Amniotic stem cell (primary cell): ENCODE results near the gene MARCHF2.

Experiments
- DNase-seq: peaks from one replicate; lab custom pipeline; 2025; lab: John Stamatoyannopoulos, UW

Gene MARCHF2

DNA sequence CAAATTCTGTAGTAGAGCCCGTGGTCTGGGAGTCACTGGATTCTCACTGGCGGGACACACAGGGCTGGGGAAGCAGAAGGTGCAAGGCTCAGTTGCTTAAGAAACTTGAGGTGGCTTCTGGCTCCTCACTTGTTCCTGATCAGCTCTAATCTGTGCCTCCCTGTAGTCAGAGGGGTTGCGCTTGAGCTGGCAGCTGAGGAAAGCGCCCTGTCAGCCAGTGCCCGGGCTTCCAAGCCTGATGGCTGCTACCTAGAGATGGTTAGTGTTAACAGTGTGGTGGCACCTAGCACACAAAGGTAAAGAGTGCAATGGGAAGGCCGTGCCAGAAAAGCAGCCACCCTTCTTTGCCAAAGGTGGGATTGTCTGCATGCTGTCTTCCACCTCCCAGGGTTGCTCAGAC lies 40.5 kb downstream of the MARCHF2 start:
- DNase-seq: no peak

DNA sequence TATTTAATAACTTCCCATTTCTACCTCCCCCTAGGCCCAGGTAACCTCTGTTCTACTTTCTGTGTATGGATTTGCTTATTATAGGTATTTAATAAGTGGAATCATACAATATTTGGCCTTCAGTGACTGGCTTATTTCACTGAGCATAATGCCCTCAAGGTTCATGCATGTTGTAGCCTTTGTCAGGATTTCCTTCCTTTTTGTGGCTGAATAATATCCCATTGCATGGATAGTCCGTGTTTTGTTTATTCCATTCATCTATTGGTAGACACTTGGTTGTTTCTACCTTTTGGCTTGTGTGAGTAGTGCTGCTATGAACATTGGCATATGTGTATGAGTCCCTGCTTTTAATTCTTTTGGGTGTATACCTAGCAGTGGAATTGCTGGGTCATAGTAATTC lies 41.1 kb downstream of the MARCHF2 start:
- DNase-seq: no peak

DNA sequence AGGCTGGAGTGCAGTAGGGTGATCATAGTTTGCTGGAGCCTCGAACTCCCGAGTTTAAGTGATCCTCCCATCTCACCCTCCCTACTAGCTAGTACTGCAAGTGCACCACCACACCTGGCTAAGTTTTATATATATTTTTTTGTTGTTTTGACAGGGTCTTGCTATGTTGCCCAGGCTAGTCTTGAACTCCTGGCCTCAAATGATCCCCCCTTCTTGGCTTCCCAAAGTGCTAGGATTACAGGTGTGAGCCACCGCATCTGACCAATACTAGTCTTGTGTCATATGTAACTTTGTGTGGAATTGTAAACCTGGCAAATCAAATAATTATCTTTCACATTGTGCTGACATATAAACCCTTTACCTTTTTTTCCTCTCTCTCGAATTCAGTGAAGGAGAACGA lies 41.9 kb downstream of the MARCHF2 start:
- no peak for DNase-seq

DNA sequence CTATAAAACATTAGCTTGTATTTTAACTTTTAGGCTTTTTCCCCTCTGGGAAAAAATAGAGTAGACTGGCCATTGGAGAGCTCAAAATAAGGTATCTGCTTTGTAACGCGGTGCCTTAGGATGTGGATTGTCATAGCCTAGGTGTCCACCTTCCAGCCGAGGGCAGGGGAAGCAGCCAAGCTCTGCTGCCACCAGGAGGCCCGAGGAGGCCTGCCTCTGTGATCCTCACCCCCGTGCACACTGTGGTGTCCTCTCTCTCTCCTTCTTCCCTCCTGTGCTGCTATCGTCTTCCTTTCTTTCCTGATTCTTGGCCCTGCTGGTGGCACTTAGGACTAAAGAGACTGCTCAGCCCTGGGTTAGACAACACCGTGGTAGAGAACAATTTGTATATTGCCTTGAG lies 43.0 kb downstream of the MARCHF2 start:
- no peak for DNase-seq

DNA sequence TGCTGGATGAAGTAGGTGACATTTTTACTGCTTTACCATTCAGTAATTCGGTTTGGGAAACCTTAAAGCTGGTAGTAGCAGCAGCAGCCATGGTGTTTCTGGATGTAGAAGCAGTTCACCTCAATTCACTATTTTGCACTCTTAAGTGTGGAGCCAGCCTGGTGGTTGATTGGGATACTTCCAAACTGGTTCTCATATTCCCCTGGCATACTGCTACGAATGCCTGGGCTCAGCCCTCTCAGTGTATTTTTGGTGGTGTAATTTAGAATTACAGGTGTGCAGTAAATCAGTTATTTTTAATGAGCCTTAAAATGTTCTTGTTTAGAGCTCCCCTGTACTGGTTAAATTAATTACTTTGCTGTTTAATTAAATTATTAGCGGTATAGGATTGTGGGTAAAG lies 44.1 kb downstream of the MARCHF2 start:
- DNase-seq: no peak

DNA sequence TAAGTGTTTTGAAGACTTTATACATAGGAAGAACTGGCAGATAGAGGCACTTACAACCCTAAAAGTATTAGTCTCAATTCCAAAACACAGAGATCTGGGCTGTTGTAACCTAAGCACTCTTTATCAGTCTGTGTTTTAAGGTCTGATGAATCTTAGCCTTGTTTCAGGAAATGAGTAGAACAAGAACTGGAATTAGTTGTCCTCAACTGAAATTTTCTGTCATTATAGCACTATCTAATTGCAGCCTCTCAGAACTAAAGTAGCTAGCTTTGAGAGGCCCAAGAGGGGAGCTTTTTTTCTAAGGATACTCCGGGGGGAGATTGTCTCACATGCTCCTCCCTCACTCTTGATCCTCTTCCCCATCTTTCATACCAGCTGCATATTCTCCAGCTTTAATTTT lies 44.7 kb downstream of the MARCHF2 start:
- DNase-seq: no peak

DNA sequence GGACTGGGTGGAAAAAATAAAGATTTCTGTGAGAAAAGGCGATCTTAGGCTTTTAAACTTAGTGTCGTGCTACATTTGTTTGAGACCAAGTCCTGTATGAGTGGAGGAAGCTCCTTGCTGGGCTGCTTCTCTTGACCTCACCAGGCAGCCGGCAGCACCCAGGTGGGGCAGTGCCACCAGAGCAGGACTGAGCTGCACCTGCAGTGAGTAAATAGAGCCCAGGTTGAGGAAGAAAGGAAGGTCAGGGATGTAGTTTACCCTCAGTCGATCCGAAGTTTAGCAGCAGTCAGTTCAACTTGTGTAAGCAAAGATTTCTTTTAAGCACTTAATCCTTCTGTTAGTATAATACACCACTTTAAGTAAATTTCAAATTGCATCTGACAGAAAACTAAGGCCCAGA lies 45.3 kb downstream of the MARCHF2 start:
- DNase-seq: no peak

DNA sequence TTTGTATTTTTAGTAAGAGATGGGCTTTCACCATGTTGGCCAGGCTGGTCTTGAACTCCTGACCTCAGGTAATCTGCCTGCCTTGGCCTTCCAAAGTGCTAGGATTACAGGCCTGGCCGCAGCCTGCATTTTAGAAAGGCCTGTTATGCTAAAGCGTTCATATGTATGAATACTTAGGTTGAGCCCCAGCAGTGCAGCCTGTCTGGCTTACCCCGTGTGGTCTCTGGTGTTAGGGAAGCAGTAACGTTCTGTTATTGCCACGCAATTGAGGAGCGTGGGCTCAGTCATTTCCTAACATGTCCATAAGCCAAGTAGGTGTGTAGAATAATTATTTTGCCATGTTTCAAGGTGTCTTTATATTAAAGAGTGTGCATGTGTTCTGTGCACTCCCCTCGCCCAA lies 46.0 kb downstream of the MARCHF2 start:
- DNase-seq: no peak

DNA sequence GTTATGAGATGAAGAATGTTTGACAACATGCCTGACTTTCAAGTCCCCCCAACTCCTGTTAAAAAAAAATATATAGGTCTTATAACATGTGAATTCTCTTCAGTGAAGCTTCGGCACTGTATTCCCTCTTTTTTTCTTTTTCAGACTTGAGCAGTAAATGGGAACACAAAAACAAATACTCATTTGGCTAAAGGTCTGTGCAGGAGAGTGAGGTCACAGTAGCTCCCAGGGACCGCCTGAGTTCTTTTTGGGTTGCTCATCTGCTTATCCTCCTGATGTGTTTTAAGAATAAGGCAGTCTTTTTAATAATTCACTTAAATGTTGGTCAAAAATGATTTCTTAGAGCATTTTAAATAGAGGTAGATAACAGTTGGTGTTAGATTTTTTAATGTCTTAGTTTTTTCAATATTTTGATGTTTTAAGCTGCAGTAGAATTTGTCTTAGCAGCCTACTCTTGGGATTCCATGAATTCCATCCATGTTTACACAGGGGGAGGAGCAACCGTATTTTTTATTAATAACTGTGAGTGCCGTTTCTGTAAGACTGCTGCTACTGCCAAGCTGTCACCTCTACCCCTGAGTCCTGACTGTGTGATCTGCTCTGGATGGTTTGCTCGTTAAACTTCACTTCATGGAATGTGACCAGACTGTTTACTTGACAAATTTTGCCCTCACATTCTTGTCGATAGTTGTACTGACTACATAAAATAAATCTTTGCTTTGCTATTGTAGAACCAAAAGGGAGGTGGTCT lies 46.6 kb downstream of the MARCHF2 start:
- no peak for DNase-seq

DNA sequence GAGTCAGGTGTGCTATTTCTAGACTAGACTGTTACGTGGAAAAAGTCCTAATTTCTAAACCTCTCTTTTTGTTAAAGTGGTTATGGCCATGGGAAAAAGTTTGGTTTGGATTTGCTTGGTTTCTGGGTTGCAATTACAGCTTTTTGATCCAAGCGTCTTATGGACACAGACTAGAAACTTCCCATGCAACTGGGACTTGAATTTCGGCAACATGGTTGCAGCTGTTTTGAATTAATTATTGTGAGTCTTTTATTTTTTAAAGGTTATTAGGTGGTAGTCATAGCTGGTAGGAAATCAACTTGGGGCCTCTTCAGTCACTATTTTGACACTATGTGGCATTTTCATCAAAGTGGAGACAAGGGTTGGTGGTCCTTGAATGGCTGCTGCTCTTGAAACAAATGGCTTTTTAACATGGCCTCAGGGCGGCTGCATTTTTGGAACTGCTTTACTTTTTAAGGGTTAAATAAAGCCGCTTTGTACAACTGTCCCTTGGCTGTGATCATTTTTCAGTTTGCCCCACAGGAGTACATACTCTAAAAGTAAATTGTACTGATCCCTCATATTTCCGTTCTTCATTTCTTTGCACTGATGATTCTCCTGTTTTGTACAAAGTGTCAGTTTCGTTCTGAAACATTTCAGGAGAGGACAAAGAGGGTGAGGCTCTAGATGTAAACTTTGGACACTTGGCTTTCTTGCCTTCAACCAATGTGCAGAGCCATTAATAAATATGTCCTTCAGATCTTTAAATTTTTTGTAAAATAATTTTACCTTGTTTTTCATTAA lies 47.6 kb downstream of the MARCHF2 start:
- no peak for DNase-seq

DNA sequence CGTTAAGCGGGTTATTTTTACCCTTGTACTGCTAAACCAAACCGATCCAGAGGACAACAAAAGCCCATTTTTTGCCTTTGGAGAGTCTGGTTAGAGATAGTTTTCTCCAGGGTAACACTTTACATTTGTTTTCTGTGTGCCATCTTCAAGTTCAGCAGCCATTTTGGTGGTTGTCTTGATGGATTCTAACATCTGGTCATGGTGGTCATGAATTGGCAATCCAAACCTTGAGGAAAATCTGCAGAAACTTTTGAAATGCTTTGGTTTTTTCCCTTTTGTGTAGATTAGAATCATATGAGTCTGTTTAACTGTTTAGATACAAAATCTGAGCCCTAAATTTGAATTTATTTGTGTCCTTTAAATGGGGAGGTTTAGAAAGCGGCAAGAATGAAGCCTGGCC lies 48.3 kb downstream of the MARCHF2 start:
- DNase-seq: no peak

DNA sequence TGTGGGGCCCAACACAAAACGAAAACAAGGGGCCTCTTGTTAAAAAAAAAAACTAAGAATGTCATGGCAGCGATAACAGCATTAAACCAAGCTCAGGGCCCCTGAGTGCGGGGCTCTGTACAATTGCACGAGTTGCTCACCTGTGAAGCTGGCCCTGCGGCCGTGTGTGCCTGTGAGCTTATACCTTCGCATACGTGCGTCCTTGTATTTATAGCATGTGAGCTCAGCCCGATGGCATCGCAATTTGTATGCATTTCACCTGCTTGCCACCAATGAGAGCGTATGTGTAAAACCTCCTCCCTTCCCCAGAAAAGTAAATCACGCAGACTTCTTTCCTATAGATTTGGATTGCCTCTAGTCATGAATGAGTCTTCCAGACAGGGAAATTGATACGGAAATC lies 48.8 kb downstream of the MARCHF2 start:
- no peak for DNase-seq

DNA sequence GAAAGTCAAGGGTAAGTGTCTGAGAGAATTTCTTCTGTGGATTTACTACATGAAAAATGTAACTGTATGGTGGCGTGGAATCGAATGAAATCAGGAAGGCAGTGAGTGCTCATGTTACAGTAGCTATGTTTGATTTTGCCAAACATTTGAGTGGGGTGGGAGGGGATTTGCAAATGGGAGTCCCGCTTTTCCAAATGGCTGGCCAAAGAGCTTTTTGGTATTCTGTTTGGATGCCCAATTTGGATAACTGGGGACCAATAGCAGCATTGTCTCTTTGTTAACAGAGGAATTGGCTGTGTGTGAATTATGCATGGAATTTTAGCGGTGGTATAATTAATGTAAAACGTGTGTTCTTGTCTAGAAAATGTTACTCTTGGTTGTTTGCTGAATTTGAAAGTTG lies 49.5 kb downstream of the MARCHF2 start:
- DNase-seq: no peak

DNA sequence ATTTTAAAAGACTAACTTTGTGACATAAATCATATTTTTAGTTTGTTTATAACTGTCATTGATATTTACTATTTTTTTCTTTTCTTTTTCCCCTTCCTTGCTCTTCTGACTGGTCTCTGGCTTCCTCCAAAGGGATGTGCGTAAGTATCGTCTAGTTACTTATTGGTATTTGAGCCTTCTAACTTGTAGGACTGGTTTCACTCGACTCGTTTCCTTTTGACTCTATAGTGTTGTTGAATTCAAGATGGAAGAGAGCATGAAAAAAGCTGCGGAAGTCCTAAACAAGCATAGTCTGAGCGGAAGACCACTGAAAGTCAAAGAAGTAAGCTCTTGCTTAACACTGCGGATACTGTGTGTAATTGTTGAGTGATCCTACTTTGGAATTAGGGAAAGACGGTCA lies 50.3 kb downstream of the MARCHF2 start:
- no peak for DNase-seq

DNA sequence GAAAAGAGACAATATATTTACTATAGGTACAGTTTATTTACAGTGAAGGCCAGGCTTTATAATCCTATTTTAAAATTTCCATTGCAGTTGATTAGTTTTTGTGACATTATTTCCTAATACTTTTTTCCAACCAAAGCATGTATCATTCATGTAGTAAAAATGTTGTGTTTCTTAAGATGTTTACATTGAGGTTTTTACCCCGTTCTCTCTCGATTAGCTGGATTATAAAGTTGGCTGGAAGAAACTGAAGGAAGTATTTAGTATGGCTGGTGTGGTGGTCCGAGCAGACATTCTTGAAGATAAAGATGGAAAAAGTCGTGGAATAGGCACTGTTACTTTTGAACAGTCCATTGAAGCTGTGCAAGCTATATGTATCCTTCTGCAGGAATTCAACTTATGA lies 52.9 kb downstream of the MARCHF2 start:
- no peak for DNase-seq

DNA sequence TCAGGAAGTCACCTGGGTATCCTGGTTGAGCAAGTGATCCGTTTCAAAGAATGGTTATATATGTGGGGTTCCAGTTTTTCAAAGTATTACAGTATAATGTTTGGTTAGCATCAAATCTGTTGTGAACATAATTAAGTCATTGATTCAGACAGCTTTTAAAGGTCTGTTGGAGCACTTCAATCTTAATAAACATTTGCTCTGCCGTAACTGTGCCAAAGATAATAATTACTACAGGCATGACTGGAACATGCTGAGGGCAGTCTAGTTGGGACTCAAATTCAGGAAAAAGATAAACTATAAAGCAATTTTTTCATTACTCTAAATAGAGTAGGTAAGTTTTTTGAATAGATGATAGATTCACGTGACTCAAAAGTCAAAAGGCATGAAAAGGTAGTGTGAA lies 55.0 kb downstream of the MARCHF2 start:
- DNase-seq: no peak

DNA sequence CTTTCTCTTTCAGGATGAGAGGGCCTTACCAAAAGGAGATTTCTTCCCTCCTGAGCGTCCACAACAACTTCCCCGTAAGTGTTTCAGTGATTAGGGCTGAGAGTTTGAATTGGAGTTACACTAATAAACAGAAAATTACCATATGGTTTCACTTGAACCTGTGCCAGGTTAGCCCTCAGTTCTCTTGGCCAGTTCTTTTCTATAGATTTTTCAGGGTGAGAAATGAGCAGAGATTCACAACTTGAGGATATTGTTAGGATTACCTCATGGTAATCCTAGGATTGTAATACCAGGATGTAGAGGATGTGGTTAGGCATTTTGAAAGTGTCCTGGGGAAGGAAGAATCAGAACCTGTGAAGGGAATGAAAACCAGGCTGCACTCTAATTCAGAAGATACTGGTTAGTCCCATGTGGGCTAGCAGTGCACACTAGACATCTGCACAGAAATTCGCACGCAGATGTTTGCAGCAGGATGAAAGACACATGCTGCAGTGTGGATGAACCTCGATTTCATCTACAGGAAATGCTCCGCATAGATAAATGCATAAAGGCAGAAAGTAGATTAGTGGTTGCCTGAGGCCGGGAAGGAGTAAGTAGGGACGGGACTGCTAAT lies 55.8 kb downstream of the MARCHF2 start:
- DNase-seq: no peak

DNA sequence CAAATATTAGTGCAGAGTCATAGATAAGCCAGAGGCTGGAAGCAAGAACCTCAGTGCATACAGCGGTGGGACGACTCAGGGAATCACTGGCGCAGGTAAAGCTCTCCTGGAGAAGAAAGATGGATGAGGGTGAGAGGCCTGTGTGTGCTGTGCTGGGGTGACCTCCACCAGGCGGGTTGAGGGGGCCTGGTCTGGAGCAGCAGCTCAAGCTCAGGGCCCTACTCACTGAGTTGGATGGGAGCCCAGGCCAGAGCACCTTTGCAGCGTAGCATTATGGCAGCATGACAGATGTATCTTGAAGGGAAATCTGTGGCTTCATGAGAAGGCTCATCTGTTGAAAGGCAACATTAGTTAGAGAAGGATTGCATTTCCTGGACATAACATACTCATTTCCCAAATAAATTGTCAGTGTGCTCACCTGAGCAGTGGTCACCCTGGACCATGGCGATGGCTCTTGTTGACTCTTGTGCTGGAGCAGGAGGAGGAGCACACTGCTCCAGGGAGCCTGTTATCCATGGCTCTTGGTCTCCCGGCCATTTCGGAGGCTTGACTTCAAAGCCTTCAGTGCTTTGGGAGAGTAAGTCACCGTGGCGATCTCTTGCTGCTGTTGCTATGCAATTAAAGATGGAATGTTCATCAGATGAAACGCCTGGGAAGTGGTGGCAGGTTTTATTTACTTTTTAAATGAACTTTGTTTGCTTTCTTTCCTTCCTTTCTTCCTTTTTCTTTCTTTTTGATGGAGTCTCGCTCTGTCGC lies 56.7 kb downstream of the MARCHF2 start:
- DNase-seq: no peak

DNA sequence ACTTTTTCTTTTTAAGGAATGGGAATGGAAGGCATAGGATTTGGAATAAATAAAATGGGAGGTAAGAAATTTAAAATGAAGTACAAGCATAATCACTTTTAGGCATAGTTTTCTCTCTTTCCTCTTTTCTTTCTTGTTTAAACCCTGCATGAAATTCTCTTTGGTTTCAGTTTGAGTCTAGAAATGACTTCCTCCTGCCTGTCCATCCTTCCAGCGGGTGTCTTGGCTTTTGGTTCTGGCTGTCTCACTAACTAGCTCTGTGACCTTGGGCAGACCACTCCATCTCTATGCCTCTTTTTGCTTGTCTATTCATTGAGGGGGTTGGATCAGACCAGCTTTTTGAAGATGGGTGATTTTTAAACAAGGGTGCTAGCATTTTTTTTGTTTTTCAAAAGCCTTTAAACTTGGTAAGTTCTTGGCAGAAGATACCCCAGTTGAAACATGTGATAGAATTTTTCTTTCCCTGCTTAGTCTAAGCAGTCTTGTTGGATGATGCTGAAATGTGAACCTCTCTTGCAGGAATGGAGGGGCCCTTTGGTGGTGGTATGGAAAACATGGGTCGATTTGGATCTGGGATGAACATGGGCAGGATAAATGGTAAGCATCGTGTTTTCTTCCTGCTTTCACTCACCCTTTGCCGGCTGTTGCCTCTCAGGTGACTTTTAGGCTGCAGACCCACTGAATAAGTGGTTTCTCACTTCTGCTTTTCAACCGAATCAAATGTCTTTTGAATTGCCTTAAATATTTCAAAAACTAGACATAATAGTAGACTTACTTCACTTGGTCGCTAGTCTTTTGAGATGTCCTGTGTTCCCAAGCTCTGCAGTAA lies 60.8 kb downstream of the MARCHF2 start:
- no peak for DNase-seq

DNA sequence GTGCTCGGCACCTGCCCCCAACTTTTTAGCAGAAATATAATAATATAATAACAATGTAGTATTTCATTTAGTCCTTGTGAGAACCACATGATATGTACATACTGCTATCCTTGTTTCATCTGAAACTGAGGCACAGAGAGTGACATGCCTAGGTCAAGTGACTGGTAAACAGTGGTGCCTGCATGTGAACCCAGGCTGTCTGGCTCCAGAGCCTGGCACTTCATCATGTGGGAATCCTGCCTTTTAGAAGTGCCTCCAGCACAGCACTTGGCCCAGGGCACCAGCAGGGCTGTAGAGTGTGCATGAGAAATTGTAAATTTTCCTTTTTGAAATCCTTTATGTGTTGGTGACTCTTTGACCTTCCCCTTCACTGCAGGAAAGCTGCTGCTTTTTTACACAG lies 61.9 kb downstream of the MARCHF2 start:
- no peak for DNase-seq

DNA sequence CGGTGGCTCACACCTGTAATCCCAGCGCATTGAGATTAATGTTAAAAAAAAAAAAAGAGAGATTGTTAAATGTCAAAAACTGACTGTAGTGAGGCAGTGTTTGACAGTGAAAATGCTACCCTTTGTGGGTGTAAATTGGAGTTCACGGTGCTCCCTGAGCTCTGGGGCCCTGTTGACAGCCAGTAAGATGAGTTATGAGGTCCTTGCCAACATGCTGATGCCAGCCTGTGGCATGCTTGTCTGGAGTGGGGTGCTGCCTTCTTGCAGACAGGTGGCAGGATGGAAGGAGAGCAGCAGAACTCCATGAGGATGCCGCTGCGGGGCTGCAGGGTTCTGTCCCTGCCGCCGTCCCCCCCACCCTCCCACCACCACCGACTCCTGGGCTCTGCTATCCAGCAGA lies 63.4 kb downstream of the MARCHF2 start:
- DNase-seq: no peak

DNA sequence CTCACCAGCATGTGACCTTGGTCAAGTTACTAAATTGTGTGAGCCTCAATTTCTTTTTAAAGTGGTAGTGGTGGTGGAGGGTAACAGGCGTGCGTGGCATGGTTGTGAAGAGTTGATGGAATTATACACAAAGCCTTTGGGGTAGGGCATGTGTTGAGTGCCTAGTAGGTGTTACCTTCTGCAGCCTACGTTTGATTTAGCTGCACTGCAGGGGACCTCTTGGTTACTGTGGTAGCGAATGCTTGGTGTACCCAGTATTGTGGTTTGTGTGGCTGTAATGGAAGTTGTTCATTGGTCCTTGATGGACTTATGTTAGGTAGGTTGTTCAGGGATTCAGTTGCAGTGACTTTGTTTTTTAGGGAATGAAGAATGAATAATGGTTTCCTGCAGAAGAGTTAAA lies 64.8 kb downstream of the MARCHF2 start:
- no peak for DNase-seq
